Measurements from ENCODE around the gene ESAM.

Gene ESAM

GRCh38 chr11:124748481-124749343 lies 13.4 kb downstream of the ESAM start:
- Histone ChIP-seq H3K27me3 (replicated peaks) (no peaks in the 10 kb centered on the region), H3K4me3 (ENCODE audit: low read depth, low read length) (no peak overlapping the region), H3K27ac (no peak overlapping the region), H3K36me3 (replicated peaks) (no peaks in the 10 kb centered on the region)
- TF ChIP-seq CTCF (IDR thresholded peaks at IDR 0.05; ENCODE audit: low read depth, low read length, missing control alignments), result no peak
- in situ Hi-C loops (cut with HindIII; ENCODE audit: low pct_ligation_motif_present, low sequenced_read_pairs), result no loop called here
- no peak for DNase-seq

DNA sequence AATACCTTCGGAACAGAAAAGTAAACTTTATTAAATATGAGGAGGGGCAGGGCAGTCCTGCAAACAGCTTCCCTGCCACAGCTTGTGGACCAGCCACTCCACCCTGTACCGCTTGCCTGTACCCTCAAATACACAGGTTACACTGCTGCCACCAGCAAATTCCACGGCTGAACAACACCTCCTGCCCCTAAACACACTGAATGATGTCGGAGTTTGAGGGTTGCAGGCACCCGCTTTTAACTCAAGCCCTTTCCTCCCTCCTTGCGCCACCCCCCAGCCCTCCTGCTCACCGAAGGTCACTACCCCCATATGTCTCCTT lies 14.0 kb downstream of the ESAM start:
- Histone ChIP-seq H3K27me3 (replicated peaks) (no peaks in the 10 kb centered on the region), H3K36me3 (replicated peaks) (no peaks in the 10 kb centered on the region), H3K4me3 (ENCODE audit: low read depth, low read length) (no peak overlapping the region), H3K27ac (no peak overlapping the region)
- in situ Hi-C loops (cut with HindIII; ENCODE audit: low pct_ligation_motif_present, low sequenced_read_pairs), result no loop called here
- DNase-seq, result no peak
- TF ChIP-seq CTCF (IDR thresholded peaks at IDR 0.05; ENCODE audit: low read depth, low read length, missing control alignments), result no peak

DNA sequence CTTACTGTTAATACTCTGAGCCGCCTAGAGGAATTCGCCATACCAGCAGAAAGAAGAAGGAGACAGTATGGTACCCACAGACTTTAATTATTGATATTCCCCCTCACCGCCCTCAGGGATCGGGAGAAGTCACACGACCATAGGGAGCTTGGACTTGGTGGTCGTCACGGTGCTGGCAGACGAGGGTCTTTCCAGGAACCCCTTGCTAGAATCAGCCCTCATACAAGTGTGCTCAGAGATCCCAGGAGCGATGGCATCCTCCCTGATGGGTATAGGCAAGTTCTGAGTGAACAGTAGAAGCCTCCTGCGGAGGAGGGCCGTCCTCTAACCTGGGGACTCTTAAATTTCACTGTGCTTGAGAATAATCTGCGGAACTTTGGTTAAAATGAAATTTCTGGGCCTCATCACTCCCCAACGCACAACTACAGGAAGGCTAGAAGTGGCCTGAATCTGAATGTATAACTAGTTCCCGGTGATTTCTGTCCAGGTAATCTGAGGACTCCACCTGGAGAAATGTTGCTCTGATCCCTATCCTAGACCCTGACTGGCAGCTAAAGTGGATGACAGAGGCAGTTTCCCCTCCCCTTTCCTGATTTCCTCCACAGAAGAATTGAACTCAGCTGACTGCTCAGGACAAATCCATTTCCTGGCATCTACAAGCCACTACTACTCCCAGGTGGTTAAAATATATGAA lies 14.5 kb downstream of the ESAM start:
- DNase-seq, result no peak
- no peaks in the 10 kb centered on the region for H3K27me3 ChIP-seq (replicated peaks)
- H3K4me3 ChIP-seq (ENCODE audit: low read depth, low read length), result no peak overlapping the region
- no peak overlapping the region for H3K27ac ChIP-seq
- in situ Hi-C loops (cut with HindIII; ENCODE audit: low pct_ligation_motif_present, low sequenced_read_pairs), result no loop called here
- TF ChIP-seq CTCF (IDR thresholded peaks at IDR 0.05; ENCODE audit: low read depth, low read length, missing control alignments), result peak; percentile 9
- no peaks in the 10 kb centered on the region for H3K36me3 ChIP-seq (replicated peaks)

GRCh38 chr11:124746621-124747243 lies 15.4 kb downstream of the ESAM start:
- Histone ChIP-seq H3K27ac (peak overlapping the region; percentile 45), H3K4me3 (ENCODE audit: low read depth, low read length) (peak overlapping the region; percentile 68), H3K27me3 (replicated peaks) (no peaks in the 10 kb centered on the region), H3K36me3 (replicated peaks) (no peaks in the 10 kb centered on the region)
- in situ Hi-C loops (cut with HindIII; ENCODE audit: low pct_ligation_motif_present, low sequenced_read_pairs), result no loop called here
- peak; percentile 77 for TF ChIP-seq CTCF (IDR thresholded peaks at IDR 0.05; ENCODE audit: low read depth, low read length, missing control alignments)
- peak; percentile 78 for DNase-seq

DNA sequence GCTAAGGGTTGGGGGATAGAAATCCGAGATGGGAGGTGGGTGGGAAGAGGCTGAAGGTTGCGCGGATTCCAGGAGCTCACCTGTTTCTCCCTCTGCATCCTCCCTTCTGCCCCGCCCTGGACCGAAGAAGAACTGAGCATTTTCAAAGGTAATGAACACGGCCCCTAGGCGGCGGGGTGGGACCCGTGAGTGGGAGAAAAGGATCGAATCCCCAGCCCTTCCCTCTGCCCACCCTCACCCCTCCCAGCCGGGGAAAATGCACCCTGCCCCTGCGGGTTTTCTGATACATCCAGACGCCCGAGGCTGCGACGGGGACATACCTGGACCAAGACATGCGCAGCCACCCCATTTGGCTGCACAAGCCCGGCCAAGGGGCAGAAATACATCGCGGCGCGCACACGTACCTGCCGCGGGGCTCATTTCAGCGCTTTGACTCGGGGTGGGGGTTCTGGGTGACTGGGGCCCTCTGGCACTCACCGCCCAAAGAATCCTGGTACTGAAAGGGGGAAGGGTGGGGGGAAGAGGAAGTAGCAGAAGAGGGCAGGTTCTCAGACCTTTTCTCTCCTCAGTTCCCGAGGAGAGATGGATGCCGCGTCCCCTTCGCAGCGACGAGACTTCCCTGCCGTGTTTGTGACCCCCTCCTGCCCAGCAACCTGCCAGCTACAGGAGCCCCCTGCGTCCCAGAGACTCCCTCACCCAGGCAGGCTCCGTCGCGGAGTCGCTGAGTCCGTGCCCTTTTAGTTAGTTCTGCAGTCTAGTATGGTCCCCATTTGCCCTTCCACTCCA lies 16.1 kb downstream of the ESAM start:
- TF ChIP-seq CTCF (IDR thresholded peaks at IDR 0.05; ENCODE audit: low read depth, low read length, missing control alignments), result peak; percentile 57
- DNase-seq, result no peak
- Histone ChIP-seq H3K36me3 (replicated peaks) (no peaks in the 10 kb centered on the region), H3K27me3 (replicated peaks) (no peaks in the 10 kb centered on the region), H3K27ac (no peak overlapping the region), H3K4me3 (ENCODE audit: low read depth, low read length) (peak overlapping the region; percentile 68)
- in situ Hi-C loops (cut with HindIII; ENCODE audit: low pct_ligation_motif_present, low sequenced_read_pairs), result no loop called here

Data from brain microvascular endothelial cell (primary cell).